GM19395 (cell line): Measurements from ENCODE around the gene MYLK2.
"Not testable (repeated sequence)": the region's sequence is repeated elsewhere in the genome, so short reads cannot be mapped to it uniquely, and the experiment has no call there.

ENCODE experiments used
- ATAC-seq: cut with Tn5 transposase; IDR thresholded peaks from one replicate; pipeline ENCODE4 v1.9.1; 2021; ENCODE audit warnings: mild to moderate bottlenecking, moderate library complexity; ENCODE audit not compliant: unreplicated experiment

Gene MYLK2

GRCh38 chr20:31819083-31819784 is at the start of gene MYLK2:
Gene MYLK2, plus strand, starts transcription at chr20:31819356. Its CDS starts 225 bp downstream, at chr20:31819581.
- no peak for ATAC-seq

GRCh38 chr20:31769681-31770080 is 49.5 kb upstream of the MYLK2 start:
- no peak for ATAC-seq

DNA sequence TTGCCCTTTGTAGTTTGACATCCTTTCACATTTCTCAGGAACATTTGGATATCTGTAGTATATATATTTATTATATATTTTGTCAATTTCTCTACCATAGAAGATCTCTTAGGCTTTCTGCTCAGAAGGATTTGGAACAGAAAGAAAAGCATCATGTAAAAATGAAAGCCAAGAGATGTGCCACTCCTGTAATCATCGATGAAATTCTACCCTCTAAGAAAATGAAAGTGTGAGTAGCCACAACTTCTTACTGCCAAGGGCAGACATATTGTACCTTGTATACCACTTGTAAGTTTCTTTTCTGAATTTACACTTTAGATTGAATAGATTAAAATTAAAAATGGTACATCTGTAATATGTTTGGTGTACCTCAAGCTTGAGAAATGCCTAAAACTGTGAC is 48.9 kb upstream of the MYLK2 start:
- ATAC-seq: no peak

DNA sequence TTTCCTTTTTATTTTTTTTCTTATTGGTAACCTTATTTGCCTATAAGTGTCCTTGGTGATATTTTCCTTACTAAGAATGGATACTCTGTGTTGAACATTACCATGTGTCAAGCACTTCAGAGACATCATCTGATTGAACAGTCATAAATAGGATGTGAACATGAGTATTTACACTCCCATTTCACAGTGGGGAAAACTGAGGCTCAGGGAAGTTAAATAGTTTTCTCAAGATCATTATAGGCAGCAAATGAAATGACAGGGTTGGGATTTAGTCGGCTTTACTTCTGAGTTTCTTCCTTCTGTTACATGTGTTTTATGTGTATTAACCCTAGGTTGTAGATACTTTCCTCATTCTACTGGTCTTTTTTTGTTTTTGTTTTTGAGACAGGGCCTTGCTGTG is 44.7 kb upstream of the MYLK2 start:
- ATAC-seq: no peak

GRCh38 chr20:31780839-31781238 is 38.3 kb upstream of the MYLK2 start:
- ATAC-seq: no peak

DNA sequence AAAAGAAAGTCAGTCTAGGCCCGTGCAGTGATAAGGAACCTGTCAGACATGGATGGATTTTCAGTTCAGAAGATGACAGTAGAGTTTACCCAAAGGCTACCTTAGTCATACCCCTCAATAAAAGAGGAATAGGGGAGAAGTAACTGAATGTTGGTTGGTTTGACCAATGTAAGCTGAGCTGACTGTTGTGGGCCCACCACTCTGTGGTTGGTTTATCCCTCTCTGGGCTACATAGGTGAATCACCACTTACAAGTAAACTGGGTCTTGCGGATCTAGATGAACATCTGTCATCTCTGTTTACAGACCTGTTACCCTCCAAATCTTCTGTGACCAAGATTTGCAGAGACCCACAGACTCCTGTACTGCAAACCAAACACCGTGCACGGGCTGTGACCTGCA is 37.2 kb upstream of the MYLK2 start:
- no peak for ATAC-seq

DNA sequence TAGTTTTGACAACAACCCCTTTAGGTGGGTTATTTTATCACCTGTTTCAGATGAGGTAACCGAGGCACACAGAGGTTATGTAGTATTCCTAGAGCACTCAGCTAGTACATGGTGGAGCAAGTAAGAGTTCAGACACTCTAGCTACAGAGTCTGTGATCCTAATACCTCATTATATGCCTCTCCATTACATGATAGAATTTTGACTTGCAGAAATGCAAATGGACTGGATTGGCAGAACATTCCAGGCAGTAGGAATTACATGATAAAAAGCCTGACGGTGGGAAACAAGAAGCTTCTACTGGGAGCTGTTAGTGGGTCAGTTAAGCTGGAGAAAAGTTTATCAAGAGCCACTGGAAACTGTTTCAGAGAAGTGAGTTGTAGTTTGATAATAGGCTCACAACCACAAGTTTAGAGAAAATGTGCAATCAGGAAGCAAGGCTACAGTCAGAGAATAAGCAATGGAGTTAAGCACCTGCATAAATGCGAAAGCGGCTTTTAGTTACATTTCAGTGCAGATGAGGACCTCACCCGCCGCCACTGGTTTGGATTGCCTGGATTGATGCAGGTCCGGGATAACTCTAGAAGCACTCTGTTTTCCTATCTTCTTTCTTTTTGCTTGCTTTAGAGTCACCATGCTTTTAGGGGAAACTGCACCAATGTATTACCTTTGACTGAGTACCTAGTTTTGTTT is 34.7 kb upstream of the MYLK2 start:
- ATAC-seq: no peak

DNA sequence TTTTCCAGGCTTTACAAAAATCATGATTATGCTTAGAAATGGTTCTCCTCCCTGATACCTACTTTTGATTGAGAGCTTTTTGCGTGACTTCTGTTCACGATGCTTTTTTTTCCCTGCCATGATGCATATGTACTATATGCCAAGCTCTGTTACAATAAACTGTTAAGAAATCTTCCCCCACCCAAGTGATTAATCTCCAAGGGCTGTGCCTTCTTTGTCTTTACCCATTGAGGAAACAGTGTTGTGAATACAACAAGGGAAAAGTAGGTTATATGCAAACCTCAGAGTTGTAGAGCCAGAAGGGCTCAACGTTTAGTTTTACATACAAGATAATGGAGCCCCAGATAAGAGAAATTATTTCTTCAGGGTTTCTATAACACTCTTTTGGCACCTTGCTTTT is 34.1 kb upstream of the MYLK2 start:
- ATAC-seq: no peak

DNA sequence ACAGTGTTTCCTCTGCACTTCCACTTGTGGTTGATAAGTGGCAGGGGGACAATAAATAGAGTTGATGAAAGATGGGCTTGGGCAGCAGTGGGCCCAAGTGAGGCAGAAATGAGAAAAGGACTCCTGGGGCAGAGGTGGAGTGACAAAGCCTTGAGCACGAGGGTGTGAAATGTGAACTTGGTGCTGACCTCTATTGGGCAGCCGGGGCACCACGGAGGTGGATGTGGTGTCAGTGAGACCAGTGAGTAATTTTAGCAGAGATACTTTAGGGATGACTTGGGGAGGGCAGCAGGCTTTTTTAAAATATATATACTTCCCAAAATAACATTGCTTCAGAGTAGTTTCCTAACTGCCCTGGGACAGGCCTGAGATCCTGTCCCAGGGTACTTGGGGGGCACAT is 30.6 kb upstream of the MYLK2 start:
- no peak for ATAC-seq

DNA sequence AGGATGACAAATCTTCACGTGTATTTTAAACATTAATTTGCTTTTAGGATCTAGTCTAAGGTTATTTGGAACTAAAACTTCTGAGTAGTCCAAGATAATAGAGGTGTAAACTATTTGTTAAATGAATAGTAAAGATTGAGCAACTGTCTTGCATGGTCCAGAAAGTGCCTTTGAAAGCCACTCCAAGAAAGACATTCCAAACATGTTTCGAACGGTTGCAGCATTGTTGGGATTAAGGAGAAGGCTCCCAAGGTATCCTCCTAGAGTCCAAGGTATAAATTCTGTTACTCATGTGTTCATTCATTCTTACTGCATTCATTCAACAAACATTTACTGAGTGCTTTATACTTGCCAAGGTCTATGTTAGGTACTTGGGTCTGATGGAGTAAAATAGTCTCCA is 28.8 kb upstream of the MYLK2 start:
- ATAC-seq: no peak

DNA sequence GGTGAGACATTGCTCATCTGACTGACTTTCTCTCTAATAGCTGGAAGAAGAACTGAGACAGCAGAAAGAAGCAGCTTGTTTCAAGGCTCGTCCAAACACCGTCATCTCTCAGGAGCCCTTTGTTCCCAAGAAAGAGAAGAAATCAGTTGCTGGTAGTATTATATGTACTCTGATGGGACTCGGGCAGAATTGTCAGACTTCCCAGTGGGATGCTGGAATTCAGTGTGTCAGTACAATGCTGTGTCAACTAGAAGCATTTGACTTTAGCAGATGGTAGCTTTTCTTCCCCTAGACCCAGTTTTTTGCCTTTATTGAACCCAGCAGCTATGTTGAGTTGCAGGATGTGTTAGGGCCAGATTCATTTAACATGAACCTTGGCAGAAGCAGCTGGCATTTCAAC is 21.8 kb upstream of the MYLK2 start:
- no peak for ATAC-seq

GRCh38 chr20:31801508-31801907 is 17.6 kb upstream of the MYLK2 start:
- ATAC-seq: no peak

GRCh38 chr20:31803552-31804291 is 15.4 kb upstream of the MYLK2 start:
- no peak for ATAC-seq

- ATAC-seq: no peak
Observed at GRCh38 chr20:31806564-31807355, 12.4 kb upstream of the MYLK2 start.

DNA sequence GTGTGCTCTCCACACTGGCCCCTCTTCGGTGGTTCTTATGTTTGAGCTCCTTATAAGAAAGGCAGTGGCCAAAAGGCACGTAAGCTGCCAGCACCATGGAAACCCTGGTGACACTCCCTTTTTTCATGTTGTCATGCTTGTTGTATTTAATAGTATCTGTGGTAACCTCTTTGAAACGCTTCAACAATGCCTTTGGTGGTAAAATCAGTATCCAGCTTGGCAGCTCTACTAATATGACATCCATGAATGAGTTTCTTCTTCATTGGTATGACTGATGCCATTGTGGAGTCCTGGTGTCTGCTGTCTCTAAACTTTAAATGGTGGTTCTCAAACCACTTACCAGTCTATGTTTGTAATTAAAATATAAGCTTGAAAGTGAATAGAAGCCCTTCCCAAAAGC is 10.7 kb upstream of the MYLK2 start:
- ATAC-seq: no peak

DNA sequence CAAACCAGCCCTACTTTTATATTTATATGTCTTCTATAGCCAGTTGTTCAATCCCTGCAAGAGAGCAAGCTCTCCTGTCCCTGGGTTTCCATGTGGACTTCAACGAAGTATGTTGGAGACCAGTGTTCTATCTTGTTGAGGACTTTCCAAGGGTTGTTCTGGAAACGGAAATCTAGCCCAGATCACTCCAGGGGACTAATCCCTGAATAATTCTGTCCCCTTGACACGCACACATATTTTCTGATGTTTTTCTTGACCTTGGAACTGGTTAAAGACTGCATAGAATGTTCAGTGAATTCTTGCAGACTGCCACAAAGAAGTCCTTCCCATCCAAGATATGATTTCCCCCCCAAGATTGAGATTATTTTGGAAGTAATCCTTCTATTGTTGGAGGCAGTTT is 9.5 kb upstream of the MYLK2 start:
- no peak for ATAC-seq

GRCh38 chr20:31811198-31811597 is 8.0 kb upstream of the MYLK2 start:
- no peak for ATAC-seq

DNA sequence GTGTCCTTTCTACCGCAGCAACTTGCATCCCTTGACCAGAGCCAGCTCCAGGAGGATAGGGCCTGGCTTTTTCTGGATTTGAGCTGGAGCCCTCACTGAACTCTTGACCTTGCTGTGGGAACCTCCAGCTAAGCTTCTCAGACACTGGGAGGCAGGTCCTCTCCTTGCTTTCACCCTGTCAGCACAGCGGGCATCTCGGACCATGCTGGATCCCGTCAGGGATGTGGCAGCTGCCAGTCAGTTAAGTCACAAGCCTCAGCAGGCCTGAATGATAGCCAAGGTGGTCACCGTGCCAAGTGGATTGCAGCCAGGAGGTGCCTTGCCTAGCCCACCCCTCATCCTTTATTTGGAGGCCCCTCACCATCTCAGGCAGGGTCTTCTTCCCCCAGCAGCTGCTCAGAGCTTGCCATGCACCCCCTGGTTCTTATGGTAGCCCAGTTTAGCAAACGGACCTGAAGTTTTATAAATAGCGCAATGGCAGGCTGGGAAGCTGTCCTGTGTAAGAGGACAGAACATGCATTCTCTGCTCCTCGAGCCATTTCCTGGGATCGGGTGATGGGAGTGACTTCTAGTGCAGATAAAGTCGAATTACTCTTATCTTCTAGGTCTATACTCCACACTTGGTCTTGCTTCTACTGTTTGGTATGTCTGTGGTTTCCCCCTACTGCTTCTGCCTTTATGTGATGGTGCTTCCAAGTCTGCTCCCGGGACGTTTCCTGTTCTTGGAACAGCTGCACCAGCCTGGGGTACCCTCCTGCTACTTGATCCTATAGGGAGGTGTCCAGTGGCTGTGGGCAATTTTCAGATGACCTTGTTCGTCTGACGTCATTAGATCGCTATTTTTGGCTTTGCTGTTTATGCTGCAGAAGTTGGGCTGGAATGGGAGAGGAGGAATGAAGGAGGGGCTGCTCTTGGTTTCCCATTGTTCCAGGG is 7.1 kb upstream of the MYLK2 start:
- ATAC-seq: no peak

GRCh38 chr20:31813611-31814010 is 5.5 kb upstream of the MYLK2 start:
- ATAC-seq: no peak

- ATAC-seq: not testable (repeated sequence)
Observed at GRCh38 chr20:31814142-31814541, 5.0 kb upstream of the MYLK2 start.
